ENCODE data around the gene METTL24. TPM values are rescaled to one million over a fixed set of nuclear protein-coding genes. Genes with fewer than 3 reads are reported as not detected.

The METTL24 gene
- total RNA-seq, 2 donors from 2014 or later = not detected

GRCh38 chr6:110385458-110385863, 27.3 kb upstream of the METTL24 start:
- Mint-ChIP-seq H3K27me3 (no peaks in the 10 kb centered on the region), H3K27ac (no peak overlapping the region), H3K4me3 (no peak overlapping the region), H3K4me1 (peaks cover 7% of the 10 kb centered on the region), H3K36me3 (ENCODE audit: low read depth) (no peaks in the 10 kb centered on the region)
- H3K9me3 ChIP-seq (ENCODE audit: control insufficient read depth, low read length, poor library complexity, severe bottlenecking) = no peaks in the 10 kb centered on the region
- ATAC-seq (no peak), DNase-seq (no peak)

GRCh38 chr6:110378552-110378951, 20.4 kb upstream of the METTL24 start:
- Mint-ChIP-seq H3K27me3 (peaks cover 10% of the 10 kb centered on the region), H3K4me1 (no peaks in the 10 kb centered on the region), H3K27ac (no peak overlapping the region), H3K4me3 (no peak overlapping the region), H3K36me3 (ENCODE audit: low read depth) (peaks cover 3% of the 10 kb centered on the region)
- DNase-seq = no peak
- ATAC-seq = no peak
- H3K9me3 ChIP-seq (ENCODE audit: control insufficient read depth, low read length, poor library complexity, severe bottlenecking) = no peaks in the 10 kb centered on the region

GRCh38 chr6:110369066-110369465, 10.9 kb upstream of the METTL24 start:
- peaks cover 25% of the 10 kb centered on the region for H3K27me3 Mint-ChIP-seq
- H3K4me1 Mint-ChIP-seq = peaks cover 8% of the 10 kb centered on the region
- DNase-seq = no peak
- peaks cover 2% of the 10 kb centered on the region for H3K36me3 Mint-ChIP-seq (ENCODE audit: low read depth)
- H3K4me3 Mint-ChIP-seq = no peak overlapping the region
- no peak overlapping the region for H3K27ac Mint-ChIP-seq
- ATAC-seq = no peak
- H3K9me3 ChIP-seq (ENCODE audit: control insufficient read depth, low read length, poor library complexity, severe bottlenecking) = no peaks in the 10 kb centered on the region

- Mint-ChIP-seq H3K4me1 (peaks cover 8% of the 10 kb centered on the region), H3K4me3 (no peak overlapping the region), H3K36me3 (ENCODE audit: low read depth) (peaks cover 2% of the 10 kb centered on the region), H3K27me3 (peaks cover 26% of the 10 kb centered on the region), H3K27ac (no peak overlapping the region)
- ATAC-seq (no peak), DNase-seq (no peak)
- no peaks in the 10 kb centered on the region for H3K9me3 ChIP-seq (ENCODE audit: control insufficient read depth, low read length, poor library complexity, severe bottlenecking)
Measured at GRCh38 chr6:110368284-110368683, 10.1 kb upstream of the METTL24 start.

GRCh38 chr6:110367825-110368224, 9.7 kb upstream of the METTL24 start:
- Mint-ChIP-seq H3K36me3 (ENCODE audit: low read depth) (peaks cover 2% of the 10 kb centered on the region), H3K4me3 (no peak overlapping the region), H3K4me1 (peaks cover 8% of the 10 kb centered on the region), H3K27ac (no peak overlapping the region), H3K27me3 (peaks cover 26% of the 10 kb centered on the region)
- DNase-seq (no peak), ATAC-seq (no peak)
- no peaks in the 10 kb centered on the region for H3K9me3 ChIP-seq (ENCODE audit: control insufficient read depth, low read length, poor library complexity, severe bottlenecking)

- Mint-ChIP-seq H3K36me3 (ENCODE audit: low read depth) (no peaks in the 10 kb centered on the region), H3K4me1 (peaks cover 8% of the 10 kb centered on the region), H3K4me3 (no peak overlapping the region), H3K27me3 (peaks cover 28% of the 10 kb centered on the region), H3K27ac (no peak overlapping the region)
- peak; percentile 44 for ATAC-seq
- H3K9me3 ChIP-seq (ENCODE audit: control insufficient read depth, low read length, poor library complexity, severe bottlenecking) = no peaks in the 10 kb centered on the region
- no peak for DNase-seq
Measured at GRCh38 chr6:110366975-110367374, 8.8 kb upstream of the METTL24 start.

GRCh38 chr6:110366256-110366655, 8.1 kb upstream of the METTL24 start:
- Mint-ChIP-seq H3K27ac (no peak overlapping the region), H3K27me3 (peaks cover 31% of the 10 kb centered on the region), H3K4me3 (no peak overlapping the region), H3K4me1 (peaks cover 8% of the 10 kb centered on the region), H3K36me3 (ENCODE audit: low read depth) (no peaks in the 10 kb centered on the region)
- no peak for ATAC-seq
- H3K9me3 ChIP-seq (ENCODE audit: control insufficient read depth, low read length, poor library complexity, severe bottlenecking) = no peaks in the 10 kb centered on the region
- no peak for DNase-seq

GRCh38 chr6:110364364-110365105, 6.4 kb upstream of the METTL24 start:
- H3K27ac Mint-ChIP-seq = no peak overlapping the region
- H3K4me1 Mint-ChIP-seq = peaks cover 8% of the 10 kb centered on the region
- ATAC-seq = no peak
- H3K36me3 Mint-ChIP-seq (ENCODE audit: low read depth) = no peaks in the 10 kb centered on the region
- no peak for DNase-seq
- no peaks in the 10 kb centered on the region for H3K9me3 ChIP-seq (ENCODE audit: control insufficient read depth, low read length, poor library complexity, severe bottlenecking)
- H3K27me3 Mint-ChIP-seq = peaks cover 37% of the 10 kb centered on the region
- no peak overlapping the region for H3K4me3 Mint-ChIP-seq

GRCh38 chr6:110363748-110364147, 5.6 kb upstream of the METTL24 start:
- no peaks in the 10 kb centered on the region for H3K36me3 Mint-ChIP-seq (ENCODE audit: low read depth)
- no peak for ATAC-seq
- DNase-seq = no peak
- H3K27ac Mint-ChIP-seq = no peak overlapping the region
- peaks cover 39% of the 10 kb centered on the region for H3K27me3 Mint-ChIP-seq
- H3K4me3 Mint-ChIP-seq = no peak overlapping the region
- H3K4me1 Mint-ChIP-seq = peaks cover 8% of the 10 kb centered on the region
- no peaks in the 10 kb centered on the region for H3K9me3 ChIP-seq (ENCODE audit: control insufficient read depth, low read length, poor library complexity, severe bottlenecking)

- Mint-ChIP-seq H3K27me3 (peaks cover 62% of the 10 kb centered on the region), H3K4me3 (no peak overlapping the region), H3K4me1 (peaks cover 11% of the 10 kb centered on the region), H3K36me3 (ENCODE audit: low read depth) (peaks cover 4% of the 10 kb centered on the region), H3K27ac (no peak overlapping the region)
- no peak for ATAC-seq
- DNase-seq = no peak
- no peaks in the 10 kb centered on the region for H3K9me3 ChIP-seq (ENCODE audit: control insufficient read depth, low read length, poor library complexity, severe bottlenecking)
Measured at GRCh38 chr6:110360676-110361075, 2.5 kb upstream of the METTL24 start.

- Mint-ChIP-seq H3K4me3 (no peak overlapping the region), H3K27me3 (peaks cover 74% of the 10 kb centered on the region), H3K4me1 (peaks cover 9% of the 10 kb centered on the region), H3K36me3 (ENCODE audit: low read depth) (peaks cover 4% of the 10 kb centered on the region), H3K27ac (no peak overlapping the region)
- no peak for DNase-seq
- H3K9me3 ChIP-seq (ENCODE audit: control insufficient read depth, low read length, poor library complexity, severe bottlenecking) = no peaks in the 10 kb centered on the region
- no peak for ATAC-seq
Measured at GRCh38 chr6:110359556-110359955, 1.4 kb upstream of the METTL24 start.

- DNase-seq (no peak), ATAC-seq (no peak)
- H3K27me3 Mint-ChIP-seq = peaks cover 78% of the 10 kb centered on the region
- peaks cover 4% of the 10 kb centered on the region for H3K36me3 Mint-ChIP-seq (ENCODE audit: low read depth)
- peak overlapping the region; percentile 41 for H3K4me3 Mint-ChIP-seq
- peaks cover 9% of the 10 kb centered on the region for H3K4me1 Mint-ChIP-seq
- no peaks in the 10 kb centered on the region for H3K9me3 ChIP-seq (ENCODE audit: control insufficient read depth, low read length, poor library complexity, severe bottlenecking)
- H3K27ac Mint-ChIP-seq = no peak overlapping the region
Measured at GRCh38 chr6:110358553-110359160, 508 bp upstream of the METTL24 start.

- peaks cover 85% of the 10 kb centered on the region for H3K27me3 Mint-ChIP-seq
- ATAC-seq (no peak), DNase-seq (no peak)
- no peaks in the 10 kb centered on the region for H3K9me3 ChIP-seq (ENCODE audit: control insufficient read depth, low read length, poor library complexity, severe bottlenecking)
- peaks cover 9% of the 10 kb centered on the region for H3K4me1 Mint-ChIP-seq
- peak overlapping the region; percentile 87 for H3K4me3 Mint-ChIP-seq
- peaks cover 4% of the 10 kb centered on the region for H3K36me3 Mint-ChIP-seq (ENCODE audit: low read depth)
- H3K27ac Mint-ChIP-seq = no peak overlapping the region
Measured at GRCh38 chr6:110357298-110357663, 868 bp downstream of the METTL24 start.

- H3K4me1 Mint-ChIP-seq = peaks cover 10% of the 10 kb centered on the region
- peak overlapping the region; percentile 28 for H3K4me3 Mint-ChIP-seq
- DNase-seq = no peak
- H3K9me3 ChIP-seq (ENCODE audit: control insufficient read depth, low read length, poor library complexity, severe bottlenecking) = no peaks in the 10 kb centered on the region
- H3K27me3 Mint-ChIP-seq = peaks cover 81% of the 10 kb centered on the region
- no peak overlapping the region for H3K27ac Mint-ChIP-seq
- H3K36me3 Mint-ChIP-seq (ENCODE audit: low read depth) = peaks cover 4% of the 10 kb centered on the region
- no peak for ATAC-seq
Measured at GRCh38 chr6:110356778-110357177, 1.4 kb downstream of the METTL24 start.

All from T-helper 17 cell (primary cell).